Measurements from ENCODE around the gene TBXAS1.

GRCh38 chr7:139857791-139858190 lies 28.7 kb downstream of the TBXAS1 start:
- TF ChIP-seq EZH2 (IDR thresholded peaks at IDR 0.05) (no peak), POLR2AphosphoS5 (IDR thresholded peaks at IDR 0.05; ENCODE audit: borderline replicate concordance, low read depth, low read length) (no peak)

Data from SK-N-MC (cell line).